Left lobe of liver (tissue), 2 donors: ENCODE data around the gene SAMD14. TPM values are rescaled to one million over a fixed set of nuclear protein-coding genes. Genes with fewer than 3 reads are reported as not detected.
"Not testable (repeated sequence)": the region's sequence is repeated elsewhere in the genome, so short reads cannot be mapped to it uniquely, and the experiment has no call there.

ENCODE experiments used
- ATAC-seq: fragments of 200-7000 bp; cut with Tn5 transposase; one replicate; pipeline ENCODE4 v1.9.1; 2020; ENCODE audit warnings: mild to moderate bottlenecking, moderate library complexity
- DNase-seq: peaks from one replicate; pipeline ENCODE4 v3.0.0-alpha.2; 2020; ENCODE audit warnings: low spot score
- total RNA-seq: library from RNA; stranded (reverse); gene quantifications from one replicate; pipeline ENCODE4 v1.2.1, GENCODE V29; 2021
- donor health status: DM: no; HTN: no; CAD: no; lungs with moderate emphysema.
- donor health status: DM: no; HTN: yes; CAD: no.

Gene SAMD14
- total RNA-seq, 1 donor from 2014 or later = 1.9 TPM

DNA sequence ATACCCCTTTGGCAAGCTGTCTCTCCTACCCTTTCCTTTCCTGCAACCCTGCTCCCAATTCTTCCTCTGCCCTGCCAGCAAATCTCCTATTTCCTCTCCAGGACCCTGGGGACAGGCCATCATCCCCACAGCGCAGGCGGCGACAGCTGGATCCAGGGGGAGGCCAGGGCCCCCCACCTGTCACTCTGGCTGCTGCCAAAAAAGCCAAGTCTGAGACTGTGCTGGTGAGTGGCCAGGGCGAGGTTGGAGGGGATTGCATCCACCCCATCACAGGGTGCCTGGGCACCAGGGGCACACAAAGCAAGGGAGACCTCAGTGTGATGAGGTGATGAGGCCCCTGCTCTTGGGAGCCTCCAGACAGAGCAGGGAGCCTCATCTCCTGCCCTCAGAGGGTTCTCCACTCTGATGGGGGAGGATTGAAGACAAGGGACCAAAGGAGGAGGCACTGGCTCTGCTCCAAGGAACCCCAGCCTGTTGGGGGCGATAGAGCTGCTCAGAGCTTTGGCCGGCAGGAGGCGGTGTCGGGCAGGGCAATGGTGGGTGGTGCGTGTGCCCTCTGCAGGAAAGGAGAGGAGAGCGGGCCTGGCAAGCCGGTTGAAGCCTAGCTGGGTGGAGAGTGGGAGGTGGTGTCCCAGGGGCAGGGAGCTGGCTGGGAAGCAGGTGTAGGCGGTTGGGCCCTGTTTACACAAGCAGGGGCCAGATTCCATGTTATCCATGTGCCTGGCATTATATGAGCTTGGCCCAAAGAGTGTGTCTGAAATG, 50.4 kb downstream of the SAMD14 start:
- DNase-seq (no peak), ATAC-seq (peak; percentile 71)

GRCh38 chr17:50078430-50078829, 51.5 kb downstream of the SAMD14 start:
- DNase-seq = no peak

DNA sequence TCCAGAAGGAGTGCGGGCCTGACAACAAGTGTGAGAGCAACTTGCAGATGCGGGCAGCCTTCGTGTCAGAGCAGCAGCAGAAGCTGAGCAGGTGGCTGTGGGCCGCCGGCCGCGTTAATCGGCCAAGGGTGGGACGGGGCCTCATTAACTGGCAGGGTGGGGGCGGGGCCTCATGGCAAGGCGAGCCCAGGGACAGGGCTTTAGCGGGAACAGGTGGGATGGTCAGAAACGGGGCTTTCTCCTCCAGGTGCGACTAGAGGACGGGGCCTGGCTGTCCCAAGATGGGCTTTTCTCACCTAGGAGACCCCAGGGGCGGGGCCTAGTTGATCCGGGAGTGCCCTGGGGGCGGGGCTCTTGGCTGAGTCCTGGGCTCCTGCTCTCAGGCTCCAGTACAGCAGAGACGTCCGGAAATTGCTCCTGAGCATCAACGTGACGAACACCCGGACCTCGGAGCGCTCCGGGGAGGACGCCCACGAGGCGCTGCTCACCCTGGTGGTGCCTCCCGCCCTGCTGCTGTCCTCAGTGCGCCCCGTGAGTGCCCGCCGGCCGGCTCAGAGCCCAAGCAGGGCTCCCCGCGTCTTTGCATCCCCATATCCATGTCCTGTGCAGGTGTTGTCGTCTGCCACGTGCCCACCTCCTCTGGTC, 53.2 kb downstream of the SAMD14 start:
- DNase-seq = no peak
- ATAC-seq = no peak

More at GRCh38 chr17:50078430-50078829, 51.5 kb downstream of the SAMD14 start:
- no peak for ATAC-seq

GRCh38 chr17:50076221-50076590, 53.8 kb downstream of the SAMD14 start:
- ATAC-seq = no peak
- no peak for DNase-seq

DNA sequence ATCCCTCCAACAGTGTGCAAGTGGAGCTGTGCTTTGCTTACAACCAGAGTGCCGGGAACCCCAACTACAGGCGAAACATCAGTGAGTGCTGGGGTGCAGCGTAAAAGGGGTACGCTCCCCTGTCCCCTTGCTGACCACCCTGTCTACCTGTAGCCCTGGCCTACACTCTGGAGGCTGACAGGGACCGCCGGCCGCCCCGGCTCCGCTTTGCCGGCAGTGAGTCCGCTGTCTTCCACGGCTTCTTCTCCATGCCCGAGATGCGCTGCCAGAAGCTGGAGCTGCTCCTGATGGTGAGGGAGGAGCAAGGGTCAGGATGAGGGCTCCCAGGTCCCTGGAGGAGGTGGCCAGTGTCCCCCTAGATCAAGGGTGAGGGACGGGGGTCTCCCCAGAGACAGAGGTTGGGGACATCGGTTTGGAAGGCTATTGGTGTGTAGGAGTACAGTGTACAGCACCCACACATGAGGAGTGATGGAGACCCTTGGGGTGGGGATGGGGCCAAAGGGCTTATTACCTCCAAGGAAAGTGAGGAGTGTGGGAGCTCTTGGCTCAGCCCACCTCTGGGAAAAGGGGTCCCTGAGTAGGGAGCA, 54.4 kb downstream of the SAMD14 start:
- ATAC-seq (no peak), DNase-seq (no peak)

- ATAC-seq = no peak
Measured at GRCh38 chr17:50074227-50074626, 55.7 kb downstream of the SAMD14 start.

GRCh38 chr17:50072925-50073324, 57.0 kb downstream of the SAMD14 start:
- ATAC-seq = no peak

More at GRCh38 chr17:50074227-50074626, 55.7 kb downstream of the SAMD14 start:
- no peak for DNase-seq

GRCh38 chr17:50072130-50072529, 57.8 kb downstream of the SAMD14 start:
- no peak for ATAC-seq

More at GRCh38 chr17:50072925-50073324, 57.0 kb downstream of the SAMD14 start:
- no peak for DNase-seq

GRCh38 chr17:50071692-50072091, 58.3 kb downstream of the SAMD14 start:
- no peak for DNase-seq
- no peak for ATAC-seq

More at GRCh38 chr17:50072130-50072529, 57.8 kb downstream of the SAMD14 start:
- no peak for DNase-seq

DNA sequence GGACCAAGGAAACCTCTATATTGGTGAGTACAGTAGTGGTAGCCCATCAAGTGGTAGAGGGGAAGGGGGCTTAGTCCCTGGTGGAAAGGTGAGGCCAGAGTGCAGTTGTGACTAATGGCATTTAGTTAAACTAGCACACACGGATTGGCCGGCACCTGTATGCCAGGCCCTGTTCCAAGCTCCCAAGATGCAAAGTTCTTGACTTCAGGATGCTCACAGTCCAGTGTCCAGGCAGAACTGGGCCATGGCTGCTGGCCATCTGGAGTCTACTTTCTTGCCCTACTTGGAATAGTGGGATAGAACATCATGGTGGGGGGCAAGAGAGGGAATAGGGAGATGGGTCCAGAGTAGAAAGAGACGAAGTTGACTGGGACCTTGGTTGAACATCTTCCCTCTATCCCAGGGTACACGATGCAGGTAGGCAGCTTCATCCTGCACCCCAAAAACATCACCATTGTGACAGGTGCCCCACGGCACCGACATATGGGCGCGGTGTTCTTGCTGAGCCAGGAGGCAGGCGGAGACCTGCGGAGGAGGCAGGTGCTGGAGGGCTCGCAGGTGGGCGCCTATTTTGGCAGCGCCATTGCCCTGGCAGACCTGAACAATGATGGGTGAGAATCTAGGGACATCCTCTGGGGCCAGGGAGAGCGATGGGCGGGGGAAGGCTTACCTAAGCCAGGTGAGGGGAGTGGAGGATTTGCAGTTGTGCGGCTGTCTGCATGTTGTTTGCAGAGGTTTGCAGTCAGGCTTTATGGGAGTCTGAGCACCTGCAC, 58.9 kb downstream of the SAMD14 start:
- DNase-seq (no peak), ATAC-seq (no peak)

- ATAC-seq (no peak), DNase-seq (no peak)
Measured at GRCh38 chr17:50067996-50068395, 62.0 kb downstream of the SAMD14 start.

- DNase-seq (no peak), ATAC-seq (no peak)
Measured at GRCh38 chr17:50066995-50067394, 63.0 kb downstream of the SAMD14 start.

DNA sequence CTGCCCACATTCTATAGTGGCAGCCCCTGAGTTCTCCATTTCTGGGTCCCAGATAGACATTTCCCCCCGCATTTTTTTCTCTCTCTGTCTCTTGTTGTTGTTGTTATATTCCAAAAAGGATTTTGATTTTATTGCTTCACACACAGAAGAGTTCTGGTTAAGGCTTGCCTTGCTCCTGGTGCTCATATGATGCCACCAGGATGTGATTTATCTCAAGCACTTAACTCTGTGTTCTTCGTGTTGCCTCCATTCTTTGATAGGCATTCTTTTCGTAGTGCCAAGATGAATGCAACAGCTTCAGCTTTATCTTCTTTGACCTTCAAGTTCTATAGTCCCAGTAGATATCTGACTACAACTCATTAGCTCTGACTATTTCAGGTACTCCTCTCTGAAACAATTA, 64.9 kb downstream of the SAMD14 start:
- ATAC-seq = no peak
- DNase-seq = no peak

DNA sequence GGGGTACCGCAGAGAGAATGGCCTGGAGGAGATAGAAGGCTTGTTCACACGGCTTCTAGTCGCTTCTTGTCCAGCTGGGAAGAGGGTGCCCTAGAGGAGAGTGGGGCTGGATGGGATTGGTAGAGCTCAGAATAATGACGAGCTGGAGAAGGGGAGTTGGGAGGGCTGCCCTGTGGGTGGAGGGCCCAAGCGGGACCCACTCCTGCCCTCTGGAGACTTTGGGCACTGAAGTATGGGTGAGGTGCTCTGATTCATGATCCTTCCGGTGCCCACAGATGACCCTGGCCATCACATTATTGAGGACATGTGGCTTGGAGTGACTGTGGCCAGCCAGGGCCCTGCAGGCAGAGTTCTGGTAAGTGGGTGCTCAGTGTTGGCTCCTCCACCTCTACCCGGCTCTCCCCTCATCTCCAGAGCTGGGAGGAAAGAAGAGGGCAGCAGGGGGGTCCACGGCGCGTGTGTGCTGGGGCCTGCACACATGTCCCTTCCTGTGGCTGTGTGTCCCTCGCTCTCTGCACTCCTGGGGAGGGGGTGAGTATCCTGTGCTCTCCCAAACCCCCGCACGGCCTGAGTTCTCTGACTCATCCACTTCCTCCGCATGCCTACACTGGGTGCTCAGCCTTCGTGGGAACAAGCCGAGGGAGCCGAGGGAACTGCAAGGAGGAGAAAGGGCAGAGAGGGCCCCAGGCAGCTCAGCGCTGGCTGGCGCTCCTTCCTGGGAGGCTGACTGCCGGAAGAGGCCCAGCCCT, 65.5 kb downstream of the SAMD14 start:
- peak; percentile 42 for ATAC-seq
- no peak for DNase-seq

DNA sequence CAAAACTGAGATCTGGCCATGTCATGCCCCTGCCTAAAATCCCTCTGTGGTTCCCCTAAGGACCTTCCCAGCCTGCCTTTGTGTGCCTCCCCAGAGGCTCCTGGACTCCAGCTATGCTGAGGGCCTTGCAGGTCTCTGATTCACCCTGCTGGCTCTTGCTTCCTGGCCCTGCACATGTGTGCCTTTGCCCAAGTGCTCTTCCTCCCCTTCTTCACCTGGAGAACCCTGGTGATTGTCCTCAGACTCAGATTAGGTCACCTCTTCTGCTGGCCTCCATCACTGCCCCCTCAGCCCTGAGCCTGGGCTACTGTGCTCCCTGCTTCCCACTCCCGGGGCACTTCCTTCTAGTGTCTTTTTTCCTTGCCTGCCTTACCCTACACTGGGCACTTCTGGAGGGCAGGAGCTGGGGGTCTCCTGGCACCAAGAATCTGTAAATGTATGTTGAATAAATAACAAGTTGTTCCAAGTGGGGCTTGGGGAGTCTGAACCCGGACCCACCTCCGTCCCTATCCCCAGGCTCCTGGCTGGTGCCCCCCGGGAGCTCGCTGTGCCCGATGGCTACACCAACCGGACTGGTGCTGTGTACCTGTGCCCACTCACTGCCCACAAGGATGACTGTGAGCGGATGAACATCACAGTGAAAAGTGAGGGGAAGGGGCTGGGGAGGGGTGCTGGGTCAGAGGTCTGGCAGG, 66.3 kb downstream of the SAMD14 start:
- DNase-seq (no peak), ATAC-seq (no peak)

DNA sequence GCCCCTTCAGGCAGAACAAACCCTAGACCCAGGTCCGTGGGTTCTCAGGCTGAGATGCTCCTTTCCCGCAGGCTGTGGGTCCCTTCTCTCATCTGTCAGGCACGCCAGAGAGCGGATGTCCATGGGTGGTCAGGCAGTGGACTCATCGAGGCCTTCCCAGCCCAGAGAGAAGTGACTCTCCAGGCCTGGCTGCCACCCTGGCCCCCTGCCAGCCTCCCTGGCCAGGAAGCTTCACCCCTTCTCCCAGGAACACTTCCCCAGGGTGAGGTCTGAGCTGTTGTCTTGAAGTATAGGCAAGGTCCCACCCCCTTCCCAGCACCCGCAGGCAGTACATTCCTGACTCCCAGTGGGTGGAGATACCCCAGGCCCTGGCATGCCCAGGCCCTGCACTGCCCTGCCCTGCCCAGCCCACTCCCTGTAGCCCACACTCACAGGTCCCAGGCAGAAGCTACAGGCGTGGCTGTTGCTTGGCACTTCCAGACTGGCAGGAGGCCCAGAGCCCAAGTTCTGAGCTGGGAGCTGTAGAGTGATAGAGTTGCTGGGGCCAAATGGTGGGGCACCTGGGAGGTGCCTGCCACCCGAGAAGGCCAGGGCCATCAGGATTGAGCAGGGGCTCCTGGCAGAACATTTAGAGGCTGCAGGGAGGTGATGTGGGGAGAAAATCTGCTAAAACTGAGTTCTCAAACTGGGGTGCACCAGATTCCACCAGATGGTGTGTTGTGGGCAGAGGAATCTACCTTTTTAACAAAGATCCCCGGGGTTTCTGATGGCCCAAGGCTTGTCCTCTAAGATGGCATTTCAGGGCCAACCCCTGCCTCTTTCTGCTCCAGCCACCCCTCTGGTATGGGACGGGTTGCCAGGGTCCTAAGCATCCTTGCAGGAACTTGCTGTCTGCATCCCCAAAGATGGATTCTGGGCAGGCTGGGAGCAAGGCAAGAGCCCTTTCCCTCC, 67.4 kb downstream of the SAMD14 start:
- no peak for DNase-seq
- peak; percentile 30 for ATAC-seq

DNA sequence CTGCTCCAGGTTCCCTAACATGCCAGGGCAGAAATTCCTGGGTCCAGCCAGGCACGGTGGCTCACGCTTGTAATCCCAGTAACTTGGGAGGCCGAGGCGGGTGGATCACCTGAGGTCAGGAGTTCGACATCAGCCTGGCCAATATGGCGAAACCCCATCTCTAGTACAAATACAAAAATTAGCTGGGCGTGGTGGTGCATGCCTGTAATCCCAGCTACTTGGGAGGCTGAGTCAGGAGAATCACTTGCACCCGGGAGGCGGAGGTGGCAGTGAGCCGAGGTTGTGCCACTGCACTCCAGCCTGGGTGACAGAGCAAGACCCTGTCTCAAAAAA, 68.3 kb downstream of the SAMD14 start:
- not testable (repeated sequence) for ATAC-seq, DNase-seq

DNA sequence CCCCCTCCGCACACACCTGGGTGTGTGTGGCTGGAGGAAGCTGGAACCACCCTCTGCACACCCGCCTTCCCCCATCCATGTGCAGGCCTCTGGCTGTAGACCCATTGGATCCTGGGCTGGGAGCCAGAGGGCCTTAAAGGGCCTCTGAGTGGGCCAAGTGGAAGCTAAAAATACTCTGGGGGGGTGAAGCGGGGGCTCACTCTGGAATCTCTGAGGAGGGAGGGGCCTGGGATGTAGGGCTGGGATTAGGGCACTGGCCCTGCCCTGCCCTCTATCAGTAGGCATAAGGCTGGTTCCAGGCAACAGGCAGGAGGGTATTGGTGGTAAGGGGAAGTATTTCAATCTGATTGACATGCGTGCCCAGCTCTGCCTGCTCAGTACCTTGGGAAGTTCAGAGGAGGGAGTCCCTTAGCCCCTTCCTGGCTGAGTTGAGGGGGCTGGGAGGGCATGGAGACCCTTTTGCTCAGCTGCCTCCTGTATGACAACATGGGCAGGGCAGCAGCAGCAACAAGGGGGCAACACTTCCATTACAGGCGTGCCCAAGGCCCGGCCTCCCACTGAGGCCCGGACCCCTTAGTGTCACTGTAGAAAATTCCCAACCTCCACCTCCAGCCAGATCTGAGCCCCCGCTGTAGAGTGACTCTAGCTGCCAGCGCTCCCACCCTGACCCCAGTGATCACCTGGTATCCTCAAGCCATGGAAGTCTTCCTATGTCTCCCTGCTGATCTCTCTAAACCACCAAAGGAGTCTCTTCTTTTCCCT, 68.8 kb downstream of the SAMD14 start:
- peak; percentile 26 for ATAC-seq
- peak; percentile 54 for DNase-seq
